ENCODE results near the gene ABHD16A.

DNA sequence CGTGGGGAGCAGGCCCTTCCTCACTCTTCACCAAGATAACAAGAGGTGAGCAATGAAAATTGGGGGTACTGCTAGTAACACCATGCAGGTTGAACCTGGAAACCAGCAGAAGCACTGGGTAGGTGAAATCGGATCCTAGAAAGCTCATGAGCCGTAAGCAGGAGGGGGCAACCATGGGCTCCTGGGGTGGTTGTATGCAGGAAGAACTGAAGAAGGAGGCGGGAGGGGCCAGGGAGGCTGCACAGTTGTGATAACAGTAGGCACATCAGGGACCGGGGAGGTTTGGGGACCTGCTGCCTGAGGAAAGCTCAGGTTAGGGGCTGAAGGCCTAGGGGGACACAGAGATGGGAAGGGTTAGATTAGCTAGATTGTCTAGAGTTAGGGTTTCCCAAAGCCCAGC is 16.6 kb downstream of the ABHD16A start:
- TF ChIP-seq, protein P1, sequence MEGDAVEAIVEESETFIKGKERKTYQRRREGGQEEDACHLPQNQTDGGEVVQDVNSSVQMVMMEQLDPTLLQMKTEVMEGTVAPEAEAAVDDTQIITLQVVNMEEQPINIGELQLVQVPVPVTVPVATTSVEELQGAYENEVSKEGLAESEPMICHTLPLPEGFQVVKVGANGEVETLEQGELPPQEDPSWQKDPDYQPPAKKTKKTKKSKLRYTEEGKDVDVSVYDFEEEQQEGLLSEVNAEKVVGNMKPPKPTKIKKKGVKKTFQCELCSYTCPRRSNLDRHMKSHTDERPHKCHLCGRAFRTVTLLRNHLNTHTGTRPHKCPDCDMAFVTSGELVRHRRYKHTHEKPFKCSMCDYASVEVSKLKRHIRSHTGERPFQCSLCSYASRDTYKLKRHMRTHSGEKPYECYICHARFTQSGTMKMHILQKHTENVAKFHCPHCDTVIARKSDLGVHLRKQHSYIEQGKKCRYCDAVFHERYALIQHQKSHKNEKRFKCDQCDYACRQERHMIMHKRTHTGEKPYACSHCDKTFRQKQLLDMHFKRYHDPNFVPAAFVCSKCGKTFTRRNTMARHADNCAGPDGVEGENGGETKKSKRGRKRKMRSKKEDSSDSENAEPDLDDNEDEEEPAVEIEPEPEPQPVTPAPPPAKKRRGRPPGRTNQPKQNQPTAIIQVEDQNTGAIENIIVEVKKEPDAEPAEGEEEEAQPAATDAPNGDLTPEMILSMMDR (IDR thresholded peaks at IDR 0.05) = no peak
- TF ChIP-seq, protein P2, sequence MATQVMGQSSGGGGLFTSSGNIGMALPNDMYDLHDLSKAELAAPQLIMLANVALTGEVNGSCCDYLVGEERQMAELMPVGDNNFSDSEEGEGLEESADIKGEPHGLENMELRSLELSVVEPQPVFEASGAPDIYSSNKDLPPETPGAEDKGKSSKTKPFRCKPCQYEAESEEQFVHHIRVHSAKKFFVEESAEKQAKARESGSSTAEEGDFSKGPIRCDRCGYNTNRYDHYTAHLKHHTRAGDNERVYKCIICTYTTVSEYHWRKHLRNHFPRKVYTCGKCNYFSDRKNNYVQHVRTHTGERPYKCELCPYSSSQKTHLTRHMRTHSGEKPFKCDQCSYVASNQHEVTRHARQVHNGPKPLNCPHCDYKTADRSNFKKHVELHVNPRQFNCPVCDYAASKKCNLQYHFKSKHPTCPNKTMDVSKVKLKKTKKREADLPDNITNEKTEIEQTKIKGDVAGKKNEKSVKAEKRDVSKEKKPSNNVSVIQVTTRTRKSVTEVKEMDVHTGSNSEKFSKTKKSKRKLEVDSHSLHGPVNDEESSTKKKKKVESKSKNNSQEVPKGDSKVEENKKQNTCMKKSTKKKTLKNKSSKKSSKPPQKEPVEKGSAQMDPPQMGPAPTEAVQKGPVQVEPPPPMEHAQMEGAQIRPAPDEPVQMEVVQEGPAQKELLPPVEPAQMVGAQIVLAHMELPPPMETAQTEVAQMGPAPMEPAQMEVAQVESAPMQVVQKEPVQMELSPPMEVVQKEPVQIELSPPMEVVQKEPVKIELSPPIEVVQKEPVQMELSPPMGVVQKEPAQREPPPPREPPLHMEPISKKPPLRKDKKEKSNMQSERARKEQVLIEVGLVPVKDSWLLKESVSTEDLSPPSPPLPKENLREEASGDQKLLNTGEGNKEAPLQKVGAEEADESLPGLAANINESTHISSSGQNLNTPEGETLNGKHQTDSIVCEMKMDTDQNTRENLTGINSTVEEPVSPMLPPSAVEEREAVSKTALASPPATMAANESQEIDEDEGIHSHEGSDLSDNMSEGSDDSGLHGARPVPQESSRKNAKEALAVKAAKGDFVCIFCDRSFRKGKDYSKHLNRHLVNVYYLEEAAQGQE (IDR thresholded peaks at IDR 0.05; ENCODE audit: insufficient read depth in 1 of 2, low read depth in 2 of 2, low read length in 1 of 2) = no peak

Measured in Panc1 (cell line).